GM20431 (cell line): ENCODE data around the gene OR51V1.

Source experiments
- in situ Hi-C: fragments of 300-500 bp; cut with MseI, MboI; formaldehyde crosslinking; loops from one replicate; pipeline ENCODE4 v1.15.0; 2020; ENCODE audit warnings: low sequenced_read_pairs; ENCODE audit not compliant: unreplicated experiment

Gene OR51V1

GRCh38 chr11:5232176-5232575 lies 31.7 kb upstream of the OR51V1 start:
- in situ Hi-C loops: no loop called here

- in situ Hi-C loops: no loop called here
Measured at GRCh38 chr11:5231111-5231510, 30.6 kb upstream of the OR51V1 start.

GRCh38 chr11:5230266-5230665 lies 29.8 kb upstream of the OR51V1 start:
- in situ Hi-C loops: no loop called here

- in situ Hi-C loops: no loop called here
Measured at GRCh38 chr11:5229796-5230195, 29.3 kb upstream of the OR51V1 start.

- in situ Hi-C loops: no loop called here
Measured at GRCh38 chr11:5229356-5229755, 28.9 kb upstream of the OR51V1 start.

- in situ Hi-C loops: no loop called here
Measured at GRCh38 chr11:5228124-5228523, 27.6 kb upstream of the OR51V1 start.

- in situ Hi-C loops: no loop called here
Measured at GRCh38 chr11:5227681-5228080, 27.2 kb upstream of the OR51V1 start.

GRCh38 chr11:5226732-5227310 lies 26.3 kb upstream of the OR51V1 start, which contains the start of gene HBB:
Gene HBB (minus strand): TSS chr11:5227071. CDS start chr11:5227021, 50 bp downstream.
- in situ Hi-C loops: no loop called here

- in situ Hi-C loops: no loop called here
Measured at GRCh38 chr11:5225480-5225871, 25.0 kb upstream of the OR51V1 start.

- in situ Hi-C loops: loop anchor here (25.0 kb wide), 1 partner anchor 137 kb away; the partner anchor contains the start of gene OR51B6
Measured at GRCh38 chr11:5224538-5225479, 24.3 kb upstream of the OR51V1 start.

- in situ Hi-C loops: loop anchor here (25.0 kb wide), 1 partner anchor 139 kb away; the partner anchor contains the start of gene OR51B6
Measured at GRCh38 chr11:5223686-5224085, 23.2 kb upstream of the OR51V1 start.

GRCh38 chr11:5223146-5223545 lies 22.7 kb upstream of the OR51V1 start:
- in situ Hi-C loops: loop anchor here (25.0 kb wide), 1 partner anchor 139 kb away; the partner anchor contains the start of gene OR51B6

GRCh38 chr11:5210376-5210885 lies 9.9 kb upstream of the OR51V1 start:
- in situ Hi-C loops: loop anchor here (25.0 kb wide), 1 partner anchor 152 kb away; the partner anchor contains the start of gene OR51B6

GRCh38 chr11:5204787-5205186 lies 4.3 kb upstream of the OR51V1 start:
- in situ Hi-C loops: loop anchor here (25.0 kb wide), 1 partner anchor 158 kb away; the partner anchor contains the start of gene OR51B6

- in situ Hi-C loops: loop anchor here (25.0 kb wide), 1 partner anchor 159 kb away; the partner anchor contains the start of gene OR51B6
Measured at GRCh38 chr11:5203366-5203765, 2.9 kb upstream of the OR51V1 start.

- in situ Hi-C loops: no loop called here
Measured at GRCh38 chr11:5198285-5198684, 2.2 kb downstream of the OR51V1 start.

- in situ Hi-C loops: no loop called here
Measured at GRCh38 chr11:5197536-5197935, 2.9 kb downstream of the OR51V1 start.

- in situ Hi-C loops: no loop called here
Measured at GRCh38 chr11:5196731-5197130, 3.8 kb downstream of the OR51V1 start.

- in situ Hi-C loops: no loop called here
Measured at GRCh38 chr11:5196067-5196466, 4.4 kb downstream of the OR51V1 start.

- in situ Hi-C loops: no loop called here
Measured at GRCh38 chr11:5192738-5193137, 7.7 kb downstream of the OR51V1 start.

- in situ Hi-C loops: no loop called here
Measured at GRCh38 chr11:5188201-5188600, 12.3 kb downstream of the OR51V1 start.
